ENCODE measurements around the gene DNASE2B.

Gene DNASE2B

GRCh38 chr1:84374991-84375696 lies 23.1 kb upstream of the DNASE2B start:
- no peak for DNase-seq (ENCODE audit: low read depth)

- peak; percentile 60 for DNase-seq (ENCODE audit: low read depth)
Observed at GRCh38 chr1:84376000-84376910, 22.0 kb upstream of the DNASE2B start.

GRCh38 chr1:84377480-84378095 lies 20.7 kb upstream of the DNASE2B start:
- peak; percentile 91 for DNase-seq (ENCODE audit: low read depth)

- DNase-seq (ENCODE audit: low read depth) = peak; percentile 92
Observed at GRCh38 chr1:84379138-84379916, 19.0 kb upstream of the DNASE2B start.

GRCh38 chr1:84379917-84380180 lies 18.4 kb upstream of the DNASE2B start:
- DNase-seq (ENCODE audit: low read depth) = no peak

- peak; percentile 63 for DNase-seq (ENCODE audit: low read depth)
Observed at GRCh38 chr1:84382127-84382526, 16.2 kb upstream of the DNASE2B start.

GRCh38 chr1:84385347-84385746 lies 12.9 kb upstream of the DNASE2B start:
- no peak for DNase-seq (ENCODE audit: low read depth)

- DNase-seq (ENCODE audit: low read depth) = no peak
Observed at GRCh38 chr1:84386716-84387479, 11.4 kb upstream of the DNASE2B start.

- no peak for DNase-seq (ENCODE audit: low read depth)
Observed at GRCh38 chr1:84387480-84388163, 10.7 kb upstream of the DNASE2B start.

GRCh38 chr1:84390226-84390625 lies 8.1 kb upstream of the DNASE2B start:
- no peak for DNase-seq (ENCODE audit: low read depth)

GRCh38 chr1:84401156-84401555 lies 2.9 kb downstream of the DNASE2B start:
- DNase-seq (ENCODE audit: low read depth) = no peak

GRCh38 chr1:84402060-84402459 lies 3.8 kb downstream of the DNASE2B start:
- no peak for DNase-seq (ENCODE audit: low read depth)

- DNase-seq (ENCODE audit: low read depth) = no peak
Observed at GRCh38 chr1:84402501-84402900, 4.2 kb downstream of the DNASE2B start.

- no peak for DNase-seq (ENCODE audit: low read depth)
Observed at GRCh38 chr1:84403347-84403746, 5.1 kb downstream of the DNASE2B start.

- DNase-seq (ENCODE audit: low read depth) = peak; percentile 59
Observed at GRCh38 chr1:84406346-84406861, 8.1 kb downstream of the DNASE2B start.

- DNase-seq (ENCODE audit: low read depth) = no peak
Observed at GRCh38 chr1:84407524-84407923, 9.2 kb downstream of the DNASE2B start.

- DNase-seq (ENCODE audit: low read depth) = no peak
Observed at GRCh38 chr1:84407958-84408422, 9.7 kb downstream of the DNASE2B start.

GRCh38 chr1:84409888-84410287 lies 11.6 kb downstream of the DNASE2B start:
- DNase-seq (ENCODE audit: low read depth) = no peak

- DNase-seq (ENCODE audit: low read depth) = peak; percentile 50
Observed at GRCh38 chr1:84410328-84411095, 12.2 kb downstream of the DNASE2B start.
